Cardiac fibroblast (primary cell): ENCODE results near the gene SDHA.

Experiments used
- DNase-seq, 2 donors: peaks; one replicate each; pipeline versions ENCODE4 v3.0.0 to v3.0.0-alpha.2; 2010; ENCODE audit warnings: low read depth in 2 of 2
- H3K4me3 ChIP-seq, 2 donors: replicated peaks in 1 of 2; 1 replicate in 1 of 2; 2 replicates in 1 of 2; pipeline ENCODE4 v1.5.1; 2011; ENCODE audit warnings: low read depth in 2 of 2, low read length in 2 of 2, mild to moderate bottlenecking in 2 of 2, moderate library complexity in 1 of 2
- CTCF ChIP-seq: IDR thresholded peaks from one replicate; pipeline ENCODE4 v1.5.1; 2011; ENCODE audit warnings: low read depth, mild to moderate bottlenecking, low read length, inconsistent platforms

The SDHA gene

GRCh38 chr5:172841-173251 is 45.3 kb upstream of the SDHA start:
- TF ChIP-seq CTCF, result no peak
- DNase-seq, result no peak

GRCh38 chr5:173392-174290 is 44.5 kb upstream of the SDHA start:
- DNase-seq, result no peak
- H3K4me3 ChIP-seq, result no peak overlapping the region

More at GRCh38 chr5:172841-173251, 45.3 kb upstream of the SDHA start:
- H3K4me3 ChIP-seq, result no peak overlapping the region

GRCh38 chr5:174291-174600 is 43.9 kb upstream of the SDHA start:
- H3K4me3 ChIP-seq, result no peak overlapping the region
- no peak for DNase-seq
- TF ChIP-seq CTCF, result no peak

More at GRCh38 chr5:173392-174290, 44.5 kb upstream of the SDHA start:
- no peak for TF ChIP-seq CTCF

- no peak for DNase-seq
- no peak for TF ChIP-seq CTCF
- no peak overlapping the region for H3K4me3 ChIP-seq
Observed at GRCh38 chr5:174876-175465, 43.1 kb upstream of the SDHA start.

GRCh38 chr5:176296-176823 is 41.8 kb upstream of the SDHA start:
- DNase-seq, result no peak
- TF ChIP-seq CTCF, result no peak
- no peak overlapping the region for H3K4me3 ChIP-seq

- H3K4me3 ChIP-seq, result no peak overlapping the region
- DNase-seq, result no peak
- no peak for TF ChIP-seq CTCF
Observed at GRCh38 chr5:178110-178509, 40.0 kb upstream of the SDHA start.
